Nephron (organoid): ENCODE measurements around the gene RPL36A.
A peak's percentile ranks its signal among the peaks of the same experiment; 100 is the strongest.

Experiments used
- H3K27ac Mint-ChIP-seq, 3 experiments: 2 replicates each; pipeline ENCODE4 v1.8.0; 2020; ENCODE audit warnings: mixed read lengths in 3 of 3, mild to moderate bottlenecking in 2 of 3, moderate library complexity in 1 of 3
- H3K27me3 Mint-ChIP-seq: 2 replicates; pipeline ENCODE4 v1.8.0; 2021; ENCODE audit warnings: low read depth, mild to moderate bottlenecking, moderate library complexity, mixed read lengths
- H3K36me3 Mint-ChIP-seq: 2 replicates; pipeline ENCODE4 v1.8.0; 2020; ENCODE audit warnings: low read depth, mixed read lengths
- H3K4me1 Mint-ChIP-seq: 2 replicates; pipeline ENCODE4 v1.8.0; 2020; ENCODE audit warnings: mixed read lengths
- H3K4me3 Mint-ChIP-seq, 3 experiments: 2 replicates each; pipeline ENCODE4 v1.8.0; 2020; ENCODE audit warnings: mild to moderate bottlenecking in 3 of 3, mixed read lengths in 3 of 3, moderate library complexity in 2 of 3
- H3K9me3 Mint-ChIP-seq: 2 replicates; pipeline ENCODE4 v1.8.0; 2020; ENCODE audit warnings: mixed read lengths
- TF ChIP-seq, protein P1 (sequence below), 3 experiments: fragments of 200-600 bp; sonication (generic); IDR thresholded peaks; one replicate each; pipeline ENCODE4 v1.5.0; 2021; ENCODE audit warnings: antibody characterized with exemption in 3 of 3; ENCODE audit not compliant: unreplicated experiment in 3 of 3

RPL36A gene

DNA sequence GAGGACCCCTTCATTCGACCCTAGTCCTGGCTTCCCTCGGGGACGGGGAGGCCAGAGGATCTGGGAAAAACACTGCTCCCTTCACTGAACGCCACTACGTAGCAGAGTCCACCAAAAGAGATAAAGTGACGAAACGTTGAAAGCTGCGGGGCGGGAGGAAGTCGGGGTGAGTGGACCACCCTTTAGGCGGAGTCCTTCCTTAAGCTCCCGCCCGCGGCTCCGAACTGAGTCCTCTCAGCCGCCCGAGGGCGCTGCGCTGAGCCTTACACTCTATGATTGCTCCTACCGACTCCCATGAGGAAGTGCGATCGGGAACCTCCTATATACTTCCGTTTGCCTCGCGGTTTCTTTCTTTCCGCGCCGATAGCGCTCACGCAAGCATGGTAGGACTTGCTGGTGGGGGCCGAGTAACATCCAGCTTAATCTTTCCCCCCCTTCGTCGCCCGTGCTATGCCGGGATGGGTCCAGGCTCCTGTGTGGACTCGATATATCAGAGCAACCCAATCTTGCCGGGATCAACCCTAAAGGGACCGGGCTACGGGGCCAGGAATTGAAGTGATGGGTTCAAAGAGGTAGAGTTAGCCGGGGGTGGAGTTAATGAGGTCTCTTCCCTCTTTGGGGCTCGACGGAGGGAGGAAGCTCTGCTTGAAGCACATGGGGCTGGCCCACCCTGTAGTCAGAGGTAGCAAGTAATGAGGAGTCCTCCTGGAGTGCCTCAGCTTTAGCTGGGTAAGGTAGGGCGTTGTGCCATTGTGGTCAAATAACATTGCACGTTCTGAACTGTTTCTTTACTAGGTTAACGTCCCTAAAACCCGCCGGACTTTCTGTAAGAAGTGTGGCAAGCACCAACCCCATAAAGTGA, at the start of gene RPL36A:
Gene RPL36A (plus strand): TSS at position 348 of the 862 bp plus-strand sequence. CDS start 33 bp downstream, at position 381.
- peak within 1 kb of the TSS; percentile 99 for H3K4me3 Mint-ChIP-seq
- H3K9me3 Mint-ChIP-seq: no peaks in the 10 kb centered on the region
- H3K27ac Mint-ChIP-seq: peak within 1 kb of the TSS; percentile 94 to 99 (median 96)
- TF ChIP-seq, protein P1, sequence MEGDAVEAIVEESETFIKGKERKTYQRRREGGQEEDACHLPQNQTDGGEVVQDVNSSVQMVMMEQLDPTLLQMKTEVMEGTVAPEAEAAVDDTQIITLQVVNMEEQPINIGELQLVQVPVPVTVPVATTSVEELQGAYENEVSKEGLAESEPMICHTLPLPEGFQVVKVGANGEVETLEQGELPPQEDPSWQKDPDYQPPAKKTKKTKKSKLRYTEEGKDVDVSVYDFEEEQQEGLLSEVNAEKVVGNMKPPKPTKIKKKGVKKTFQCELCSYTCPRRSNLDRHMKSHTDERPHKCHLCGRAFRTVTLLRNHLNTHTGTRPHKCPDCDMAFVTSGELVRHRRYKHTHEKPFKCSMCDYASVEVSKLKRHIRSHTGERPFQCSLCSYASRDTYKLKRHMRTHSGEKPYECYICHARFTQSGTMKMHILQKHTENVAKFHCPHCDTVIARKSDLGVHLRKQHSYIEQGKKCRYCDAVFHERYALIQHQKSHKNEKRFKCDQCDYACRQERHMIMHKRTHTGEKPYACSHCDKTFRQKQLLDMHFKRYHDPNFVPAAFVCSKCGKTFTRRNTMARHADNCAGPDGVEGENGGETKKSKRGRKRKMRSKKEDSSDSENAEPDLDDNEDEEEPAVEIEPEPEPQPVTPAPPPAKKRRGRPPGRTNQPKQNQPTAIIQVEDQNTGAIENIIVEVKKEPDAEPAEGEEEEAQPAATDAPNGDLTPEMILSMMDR (IDR thresholded peaks at IDR 0.05; ENCODE audit: unreplicated experiment in 3 of 3): peak; percentile 64 to 68 (median 65)
- no peaks in the 10 kb centered on the region for H3K27me3 Mint-ChIP-seq
- H3K36me3 Mint-ChIP-seq: peaks cover 32% of the 10 kb centered on the region
- H3K4me1 Mint-ChIP-seq: peaks cover 9% of the 10 kb centered on the region

- H3K27ac Mint-ChIP-seq: peak overlapping the region; percentile 84 to 91 (median 88)
- peaks cover 7% of the 10 kb centered on the region for H3K4me1 Mint-ChIP-seq
- TF ChIP-seq, protein P1 (IDR thresholded peaks at IDR 0.05; ENCODE audit: unreplicated experiment in 3 of 3): no peak
- peaks cover 4% of the 10 kb centered on the region for H3K9me3 Mint-ChIP-seq
- peak overlapping the region; percentile 89 to 92 (median 92) for H3K4me3 Mint-ChIP-seq
- no peaks in the 10 kb centered on the region for H3K27me3 Mint-ChIP-seq
- H3K36me3 Mint-ChIP-seq: peaks cover 11% of the 10 kb centered on the region
Measured at GRCh38 chrX:101347859-101348451, 42.9 kb upstream of the RPL36A start.

- Mint-ChIP-seq H3K27ac (peak within 1 kb of the TSS; percentile 84 to 91 (median 88)), H3K36me3 (peaks cover 11% of the 10 kb centered on the region), H3K27me3 (no peaks in the 10 kb centered on the region), H3K4me3 (peak within 1 kb of the TSS; percentile 89 to 92 (median 92)), H3K9me3 (peaks cover 7% of the 10 kb centered on the region), H3K4me1 (peaks cover 7% of the 10 kb centered on the region)
- TF ChIP-seq, protein P1 (IDR thresholded peaks at IDR 0.05; ENCODE audit: unreplicated experiment in 3 of 3): no peak
Measured at GRCh38 chrX:101348452-101349192, 42.2 kb upstream of the RPL36A start, which contains the start of gene TIMM8A. TSS of gene TIMM8A (minus strand) at chrX:101348742. CDS start at chrX:101348664, 78 bp downstream.

- no peaks in the 10 kb centered on the region for H3K27me3 Mint-ChIP-seq
- TF ChIP-seq, protein P1 (IDR thresholded peaks at IDR 0.05; ENCODE audit: unreplicated experiment in 3 of 3): no peak
- peaks cover 8% of the 10 kb centered on the region for H3K36me3 Mint-ChIP-seq
- H3K27ac Mint-ChIP-seq: peak overlapping the region; percentile 84 to 91 (median 88)
- peak overlapping the region; percentile 89 to 92 (median 92) for H3K4me3 Mint-ChIP-seq
- H3K9me3 Mint-ChIP-seq: peaks cover 9% of the 10 kb centered on the region
- H3K4me1 Mint-ChIP-seq: peaks cover 7% of the 10 kb centered on the region
Measured at GRCh38 chrX:101349193-101349562, 41.6 kb upstream of the RPL36A start.

GRCh38 chrX:101357166-101357795, 33.5 kb upstream of the RPL36A start:
- TF ChIP-seq, protein P1 (IDR thresholded peaks at IDR 0.05; ENCODE audit: unreplicated experiment in 3 of 3): peak; percentile 12 to 26 (median 13)
- H3K4me3 Mint-ChIP-seq: no peak overlapping the region
- no peaks in the 10 kb centered on the region for H3K36me3 Mint-ChIP-seq
- H3K27me3 Mint-ChIP-seq: no peaks in the 10 kb centered on the region
- H3K9me3 Mint-ChIP-seq: peaks cover 10% of the 10 kb centered on the region
- no peak overlapping the region for H3K27ac Mint-ChIP-seq
- H3K4me1 Mint-ChIP-seq: no peaks in the 10 kb centered on the region
